CD8-positive, alpha-beta memory T cell (primary cell): ENCODE data around the gene MAGOH. TPM values are rescaled to one million over a fixed set of nuclear protein-coding genes. Genes with fewer than 3 reads are reported as not detected.

ENCODE experiments used
- CTCF ChIA-PET: fragments of 350-600 bp; sonication (Branson Sonifier 250); formaldehyde crosslinking; loops from one replicate; lab custom pipeline; 2021; ENCODE audit warnings: antibody characterized with exemption; lab: Charles Lee
- POLR2A ChIA-PET: fragments of 350-600 bp; sonication (Branson Sonifier 250); formaldehyde crosslinking; loops from one replicate; lab custom pipeline; 2021; ENCODE audit warnings: antibody characterized with exemption; lab: Charles Lee
- DNase-seq, 5 donors: peaks; one replicate each; pipeline versions ENCODE4 v3.0.0 to v3.0.0-alpha.2; 2020 to 2022; ENCODE audit warnings: mixed read lengths in 1 of 5
- H3K27ac ChIP-seq: one replicate; pipeline ENCODE4 v1.7.0; 2013; ENCODE audit warnings: low read depth, mild to moderate bottlenecking, low read length, moderate library complexity
- H3K27me3 ChIP-seq: 2 replicates; pipeline ENCODE4 v1.7.0; 2013; ENCODE audit warnings: low read length, mild to moderate bottlenecking; ENCODE audit not compliant: insufficient read depth, poor library complexity, severe bottlenecking
- H3K36me3 ChIP-seq: 2 replicates; pipeline ENCODE4 v1.7.0; 2013; ENCODE audit warnings: mild to moderate bottlenecking, low read length, moderate library complexity; ENCODE audit not compliant: insufficient read depth
- H3K4me1 ChIP-seq: 2 replicates; pipeline ENCODE4 v1.7.0; 2013; ENCODE audit warnings: mild to moderate bottlenecking, low read length, moderate library complexity; ENCODE audit not compliant: insufficient read depth
- H3K4me3 ChIP-seq: 2 replicates; pipeline ENCODE4 v1.7.0; 2013; ENCODE audit warnings: mild to moderate bottlenecking, low read length
- H3K9me3 ChIP-seq: 2 replicates; pipeline ENCODE4 v1.7.0; 2013; ENCODE audit warnings: mild to moderate bottlenecking, low read length
- H3K27ac Mint-ChIP-seq, 8 donors: one replicate each; pipeline ENCODE4 v1.8.0; 2020 to 2021; ENCODE audit warnings: mixed read lengths in 8 of 8, mild to moderate bottlenecking in 6 of 8, inconsistent platforms in 3 of 8, moderate library complexity in 3 of 8
- H3K27me3 Mint-ChIP-seq, 2 donors: one replicate each; pipeline ENCODE4 v1.8.0; 2020 to 2021; ENCODE audit warnings: mixed read lengths in 2 of 2, mild to moderate bottlenecking in 1 of 2, moderate library complexity in 1 of 2
- H3K36me3 Mint-ChIP-seq, 3 donors: one replicate each; pipeline ENCODE4 v1.8.0; 2020 to 2021; ENCODE audit warnings: mixed read lengths in 3 of 3, inconsistent platforms in 1 of 3, mild to moderate bottlenecking in 1 of 3
- H3K4me1 Mint-ChIP-seq, 3 donors: one replicate each; pipeline ENCODE4 v1.8.0; 2020 to 2021; ENCODE audit warnings: mixed read lengths in 3 of 3, inconsistent platforms in 1 of 3, mild to moderate bottlenecking in 1 of 3
- H3K4me3 Mint-ChIP-seq, 7 donors: one replicate each; pipeline ENCODE4 v1.8.0; 2020 to 2021; ENCODE audit warnings: mixed read lengths in 7 of 7, mild to moderate bottlenecking in 6 of 7, moderate library complexity in 4 of 7, inconsistent platforms in 2 of 7
- H3K9me3 Mint-ChIP-seq, 5 donors: one replicate each; pipeline ENCODE4 v1.8.0; 2020 to 2022; ENCODE audit warnings: mixed read lengths in 5 of 5, mild to moderate bottlenecking in 3 of 5, moderate library complexity in 2 of 5, inconsistent platforms in 1 of 5
- polyA plus RNA-seq: library from polyadenylated mRNA; unstranded; fragments of 300-500 nt; fragmentation: Illumina TruSeq; gene quantifications from one replicate; pipeline ENCODE4 v1.2.3, GENCODE V29; 2021
- total RNA-seq, 2 experiments: library from RNA; stranded (reverse); gene quantifications; one replicate each; pipeline ENCODE4 v1.2.3, GENCODE V29; 2021

Gene MAGOH
- total and polyA plus RNA-seq, 3 experiments from 2014 or later = 121 to 129 (median 127) TPM

GRCh38 chr1:53198241-53198651, 40.1 kb downstream of the MAGOH start:
- H3K36me3 Mint-ChIP-seq = peaks cover 12 to 48% (median 14%) of the 10 kb centered on the region in 3 donors
- peaks cover 17% of the 10 kb centered on the region for H3K36me3 ChIP-seq
- no peaks in the 10 kb centered on the region for H3K27me3 Mint-ChIP-seq
- no peak overlapping the region for H3K4me3 ChIP-seq
- ChIA-PET POLR2A (interaction anchor here (1.7 kb wide), 1 partner anchor 21 kb away, joined by 9 read pairs; no protein-coding TSS in a partner anchor), CTCF (interaction anchor here (1.1 kb wide), 1 partner anchor 192 kb away, joined by 4 read pairs; no protein-coding TSS in a partner anchor)
- peaks cover 31 to 56% (median 46%) of the 10 kb centered on the region in 3 donors for H3K4me1 Mint-ChIP-seq
- H3K27ac Mint-ChIP-seq = peak overlapping the region; percentile 98 to 100 (median 99)
- H3K9me3 ChIP-seq = no peaks in the 10 kb centered on the region
- no peaks in the 10 kb centered on the region for H3K27me3 ChIP-seq
- peak overlapping the region; percentile 96 for H3K27ac ChIP-seq
- H3K4me3 Mint-ChIP-seq = peak overlapping the region; percentile 92 to 99 (median 97)
- no peak for DNase-seq
- peaks cover 21% of the 10 kb centered on the region for H3K4me1 ChIP-seq
- no peaks in the 10 kb centered on the region for H3K9me3 Mint-ChIP-seq

GRCh38 chr1:53197291-53198200, 40.8 kb downstream of the MAGOH start:
- DNase-seq = no peak
- ChIA-PET CTCF (interaction anchor here (0.6 to 1.1 kb wide), 2 partner anchors 193 to 276 kb away, joined by 3 to 4 read pairs; partner anchors contain the start of gene ECHDC2), POLR2A (interaction anchor here (0.7 to 1.7 kb wide), 2 partner anchors 22 to 24 kb away, joined by 3 to 9 read pairs; no protein-coding TSS in a partner anchor)
- H3K4me1 ChIP-seq = peaks cover 21% of the 10 kb centered on the region
- Mint-ChIP-seq H3K9me3 (no peaks in the 10 kb centered on the region), H3K27me3 (no peaks in the 10 kb centered on the region), H3K4me3 (peak overlapping the region; percentile 92 to 99 (median 97)), H3K36me3 (peaks cover 7 to 41% (median 9%) of the 10 kb centered on the region in 3 donors), H3K4me1 (peaks cover 29 to 52% (median 40%) of the 10 kb centered on the region in 3 donors), H3K27ac (peak overlapping the region; percentile 98 to 100 (median 99))
- H3K4me3 ChIP-seq = peak overlapping the region; percentile 83
- H3K36me3 ChIP-seq = peaks cover 10% of the 10 kb centered on the region
- no peaks in the 10 kb centered on the region for H3K9me3 ChIP-seq
- H3K27me3 ChIP-seq = no peaks in the 10 kb centered on the region
- peak overlapping the region; percentile 96 for H3K27ac ChIP-seq

DNA sequence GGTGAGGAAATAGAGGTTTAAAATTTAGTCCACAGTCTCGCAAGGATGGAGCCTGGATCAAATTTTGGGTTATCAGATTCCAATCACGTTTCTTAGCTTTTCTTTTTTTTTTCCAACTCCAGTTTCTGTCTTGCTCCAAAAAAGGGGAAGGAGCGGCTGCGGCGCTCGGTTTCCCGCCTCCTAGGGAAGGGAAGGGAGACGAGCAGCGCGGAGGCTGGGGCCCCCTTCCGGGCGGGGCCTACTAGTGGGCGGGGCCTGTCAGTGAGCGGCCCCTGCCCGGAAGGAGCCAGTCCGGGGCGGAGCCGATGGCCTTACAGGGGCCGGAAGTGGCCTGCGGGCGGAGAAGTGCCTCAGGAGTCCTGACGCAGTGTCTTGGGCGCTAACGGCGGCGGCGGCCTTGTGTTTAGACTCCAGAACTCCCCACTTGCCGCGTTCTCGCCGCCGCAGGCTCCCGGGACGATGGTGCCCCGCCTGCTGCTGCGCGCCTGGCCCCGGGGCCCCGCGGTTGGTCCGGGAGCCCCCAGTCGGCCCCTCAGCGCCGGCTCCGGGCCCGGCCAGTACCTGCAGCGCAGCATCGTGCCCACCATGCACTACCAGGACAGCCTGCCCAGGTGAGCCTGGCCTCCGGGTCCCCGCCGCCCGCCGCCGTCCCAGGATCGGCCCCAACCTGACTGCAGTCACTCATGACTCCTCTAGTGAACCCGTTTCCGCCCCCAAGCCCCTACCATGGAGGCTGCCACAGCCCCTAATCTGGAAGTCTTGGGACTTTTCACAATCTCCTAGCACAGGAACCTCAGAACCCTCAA, 41.6 kb downstream of the MAGOH start, which contains the start of gene CPT2:
CPT2 (plus strand) TSS at position 340 of the 806 bp plus-strand sequence; CDS start at position 460, 120 bp downstream.
- peak; percentile 88 to 95 (median 90) for DNase-seq
- H3K9me3 ChIP-seq = no peaks in the 10 kb centered on the region
- Mint-ChIP-seq H3K36me3 (peaks cover 5 to 32% (median 7%) of the 10 kb centered on the region in 3 donors), H3K27me3 (no peaks in the 10 kb centered on the region), H3K4me1 (peaks cover 29 to 51% (median 38%) of the 10 kb centered on the region in 3 donors), H3K9me3 (no peaks in the 10 kb centered on the region), H3K4me3 (peak within 1 kb of the TSS; percentile 92 to 99 (median 97)), H3K27ac (peak within 1 kb of the TSS; percentile 98 to 100 (median 99))
- H3K36me3 ChIP-seq = peaks cover 6% of the 10 kb centered on the region
- H3K4me1 ChIP-seq = peaks cover 21% of the 10 kb centered on the region
- peak within 1 kb of the TSS; percentile 83 for H3K4me3 ChIP-seq
- CTCF ChIA-PET = interaction anchor here (1.1 to 2.8 kb wide), 3 partner anchors 11 to 194 kb away, joined by 4 to 18 read pairs (median 5); no protein-coding TSS in a partner anchor
- POLR2A ChIA-PET = interaction anchor here (0.7 kb wide), 1 partner anchor 24 kb away, joined by 3 read pairs; no protein-coding TSS in a partner anchor
- H3K27me3 ChIP-seq = no peaks in the 10 kb centered on the region
- peak within 1 kb of the TSS; percentile 96 for H3K27ac ChIP-seq

GRCh38 chr1:53196017-53196484, 42.3 kb downstream of the MAGOH start:
- CTCF ChIA-PET = interaction anchor here (1.3 to 2.8 kb wide), 3 partner anchors 11 to 24 kb away, joined by 5 to 18 read pairs (median 5); partner anchors contain the start of gene CZIB
- no peaks in the 10 kb centered on the region for H3K9me3 ChIP-seq
- peak overlapping the region; percentile 83 for H3K4me3 ChIP-seq
- no peak for DNase-seq
- H3K27me3 ChIP-seq = no peaks in the 10 kb centered on the region
- H3K4me1 Mint-ChIP-seq = peaks cover 29 to 48% (median 38%) of the 10 kb centered on the region in 3 donors
- H3K36me3 Mint-ChIP-seq = peaks cover 2 to 26% (median 7%) of the 10 kb centered on the region in 3 donors
- POLR2A ChIA-PET = no interaction called here
- no peaks in the 10 kb centered on the region for H3K27me3 Mint-ChIP-seq
- peaks cover 21% of the 10 kb centered on the region for H3K4me1 ChIP-seq
- peak overlapping the region; percentile 93 to 99 (median 98) for H3K27ac Mint-ChIP-seq
- H3K27ac ChIP-seq = peak overlapping the region; percentile 96
- peaks cover 5% of the 10 kb centered on the region for H3K36me3 ChIP-seq
- peak overlapping the region; percentile 92 to 99 (median 97) for H3K4me3 Mint-ChIP-seq
- H3K9me3 Mint-ChIP-seq = no peaks in the 10 kb centered on the region

- Histone ChIP-seq H3K4me1 (peaks cover 21% of the 10 kb centered on the region), H3K27me3 (no peaks in the 10 kb centered on the region), H3K9me3 (no peaks in the 10 kb centered on the region), H3K4me3 (no peak overlapping the region), H3K27ac (no peak overlapping the region), H3K36me3 (no peaks in the 10 kb centered on the region)
- Mint-ChIP-seq H3K4me1 (peaks cover 26 to 42% (median 38%) of the 10 kb centered on the region in 3 donors), H3K27ac (peak overlapping the region in 7 of 8 donors; percentile 59 to 99 (median 95)), H3K27me3 (no peaks in the 10 kb centered on the region), H3K36me3 (peaks cover 0 to 20% (median 7%) of the 10 kb centered on the region in 3 donors), H3K9me3 (no peaks in the 10 kb centered on the region), H3K4me3 (peak overlapping the region in 5 of 7 donors; percentile 1 to 99 (median 94))
- ChIA-PET POLR2A (no interaction called here), CTCF (interaction anchor here (1.3 to 2.8 kb wide), 3 partner anchors 10 to 25 kb away, joined by 5 to 18 read pairs (median 5); partner anchors contain the start of gene CZIB)
- DNase-seq = no peak
Observed at GRCh38 chr1:53195246-53196016, 42.9 kb downstream of the MAGOH start.

- Histone ChIP-seq H3K36me3 (no peaks in the 10 kb centered on the region), H3K4me1 (no peaks in the 10 kb centered on the region), H3K27ac (no peak overlapping the region), H3K9me3 (no peaks in the 10 kb centered on the region), H3K27me3 (no peaks in the 10 kb centered on the region), H3K4me3 (no peak overlapping the region)
- peaks cover 0 to 20% of the 10 kb centered on the region in 2 donors for H3K27me3 Mint-ChIP-seq
- no peak for DNase-seq
- no peak overlapping the region for H3K4me3 Mint-ChIP-seq
- H3K27ac Mint-ChIP-seq = no peak overlapping the region
- CTCF ChIA-PET = interaction anchor here (0.9 kb wide), 1 partner anchor 9 kb away, joined by 4 read pairs; no protein-coding TSS in a partner anchor
- H3K36me3 Mint-ChIP-seq = no peaks in the 10 kb centered on the region
- POLR2A ChIA-PET = no interaction called here
- no peaks in the 10 kb centered on the region for H3K9me3 Mint-ChIP-seq
- H3K4me1 Mint-ChIP-seq = peaks cover 0 to 3% (median 0%) of the 10 kb centered on the region in 3 donors
Observed at GRCh38 chr1:53190210-53190611, 48.1 kb downstream of the MAGOH start.
